ENCODE data around the gene NPAS3. TPM values are rescaled to one million over a fixed set of nuclear protein-coding genes. Genes with fewer than 3 reads are reported as not detected.

Gene NPAS3
- total and polyA plus RNA-seq, 2 of the 13 experiments (the other 11 are each of a cell fraction or from before 2014, with no cell fraction given), result not detected

- no peak for TF ChIP-seq ZNF318 (CRISPR knock-in tag; IDR thresholded peaks at IDR 0.05)
- no peak for TF ChIP-seq IRX3 (CRISPR knock-in tag; IDR thresholded peaks at IDR 0.05; ENCODE audit: borderline replicate concordance, low read depth)
- TF ChIP-seq SALL1 (CRISPR knock-in tag; IDR thresholded peaks at IDR 0.05), result no peak
- no peak for TF ChIP-seq NCOA1 (CRISPR knock-in tag; IDR thresholded peaks at IDR 0.05)
These were observed 335.3 kb downstream of the NPAS3 start (continued) for GRCh38 chr14:33273978-33274377.

- H3K9ac ChIP-seq (ENCODE audit: insufficient read depth, low read depth, low read length), result no peak overlapping the region
- H3K27ac ChIP-seq (ENCODE audit: extremely low read length, insufficient read depth, low read length), result no peak overlapping the region
- no TSS peak for BruUV-seq (replicated peaks)
- no peaks in the 10 kb centered on the region for H3K79me2 ChIP-seq (ENCODE audit: insufficient read depth, low read length)
- intact Hi-C loops (cut with micrococcal nuclease; ENCODE audit: unreplicated experiment), result no loop called here
- no peak overlapping the region for H2AFZ ChIP-seq (ENCODE audit: low read length)
- no peaks in the 10 kb centered on the region for H3K27me3 ChIP-seq (ENCODE audit: control insufficient read depth in 1 of 2, insufficient read depth in 2 of 2, low read length in 2 of 2)
- H3K4me3 ChIP-seq (replicated peaks in 1 of 3; ENCODE audit: insufficient read depth in 1 of 3, low read depth in 2 of 3, low read length in 3 of 3), result no peak overlapping the region
- ChIA-PET CTCF (ENCODE audit: low intra/inter-chr PET ratio, low total read pairs) (no interaction called here), POLR2A (no interaction called here)
- WGBS (ENCODE audit: low lambda C conversion rate), result under 1% methylated on average over 4 of the region's 4 CpGs
- H3K9me3 ChIP-seq (ENCODE audit: low read length), result peaks cover 19% of the 10 kb centered on the region; the same call in 1 of the 2 replicates
- no peak for DNase-seq (ENCODE audit: low spot score)
- FAIRE-seq, result no peak
- no peaks in the 10 kb centered on the region for H3K4me1 ChIP-seq (ENCODE audit: insufficient read depth, low read length)
- in situ Hi-C loops (cut with HindIII; ENCODE audit: extremely low pct_ligation_motif_present, low pct_unique_long_range_greater_than_20kb), result no loop called here
- H4K20me1 ChIP-seq (ENCODE audit: insufficient read depth, low read length), result no peaks in the 10 kb centered on the region
- no peak overlapping the region for H3K4me2 ChIP-seq (ENCODE audit: low read depth, low read length)
- H3K36me3 ChIP-seq (replicated peaks in 1 of 2; ENCODE audit: control insufficient read depth in 1 of 2, insufficient read depth in 2 of 2, low read length in 2 of 2), result no peaks in the 10 kb centered on the region
- ATAC-seq, result no peak
- TF ChIP-seq BCLAF1 (IDR thresholded peaks at IDR 0.05) (no peak), DNMT1 (CRISPR knock-in tag; IDR thresholded peaks at IDR 0.05) (no peak), EP300 (IDR thresholded peaks at IDR 0.05; ENCODE audit: low read depth in 2 of 2, low read length in 2 of 2) (no peak), EP300 (CRISPR knock-in tag; IDR thresholded peaks at IDR 0.05; ENCODE audit: borderline replicate concordance) (no peak), CHCHD3 (CRISPR knock-in tag; IDR thresholded peaks at IDR 0.05) (no peak), ELF4 (CRISPR knock-in tag; IDR thresholded peaks at IDR 0.05; ENCODE audit: borderline replicate concordance) (no peak)
These were observed 337.2 kb downstream of the NPAS3 start for GRCh38 chr14:33275879-33276278.

All from HepG2 (cell line).